HG02970 (cell line): ENCODE data around the gene FAM72D.
"Not testable (repeated sequence)": the region's sequence is repeated elsewhere in the genome, so short reads cannot be mapped to it uniquely, and the experiment has no call there.

ENCODE experiments used
- ATAC-seq: cut with Tn5 transposase; IDR thresholded peaks from one replicate; pipeline ENCODE4 v1.9.1; 2021; ENCODE audit warnings: mild to moderate bottlenecking, moderate library complexity, moderate number of reproducible peaks; ENCODE audit not compliant: unreplicated experiment, low FRiP score

Gene FAM72D

GRCh38 chr1:145082483-145083255 lies 13.1 kb upstream of the FAM72D start:
- not testable (repeated sequence) for ATAC-seq

GRCh38 chr1:145093517-145094149 lies 2.1 kb upstream of the FAM72D start:
- not testable (repeated sequence) for ATAC-seq

GRCh38 chr1:145094655-145095211 lies 1.0 kb upstream of the FAM72D start:
- ATAC-seq, result peak; percentile 7

- ATAC-seq, result not testable (repeated sequence)
These were observed 6.0 kb downstream of the FAM72D start for GRCh38 chr1:145101725-145102124.

- not testable (repeated sequence) for ATAC-seq
These were observed 7.5 kb downstream of the FAM72D start for GRCh38 chr1:145103294-145103693.

GRCh38 chr1:145111674-145112073 lies 15.9 kb downstream of the FAM72D start:
- ATAC-seq, result not testable (repeated sequence)

GRCh38 chr1:145112703-145113102 lies 16.9 kb downstream of the FAM72D start:
- ATAC-seq, result not testable (repeated sequence)

- not testable (repeated sequence) for ATAC-seq
These were observed 18.8 kb downstream of the FAM72D start for GRCh38 chr1:145114560-145115057.

GRCh38 chr1:145115587-145116493 lies 20.1 kb downstream of the FAM72D start:
- ATAC-seq, result not testable (repeated sequence)

GRCh38 chr1:145119842-145120241 lies 24.1 kb downstream of the FAM72D start:
- not testable (repeated sequence) for ATAC-seq

GRCh38 chr1:145122344-145123061 lies 26.7 kb downstream of the FAM72D start:
- ATAC-seq, result not testable (repeated sequence)

GRCh38 chr1:145123062-145123395 lies 27.3 kb downstream of the FAM72D start:
- ATAC-seq, result not testable (repeated sequence)

- not testable (repeated sequence) for ATAC-seq
These were observed 28.3 kb downstream of the FAM72D start for GRCh38 chr1:145123992-145124641.

- not testable (repeated sequence) for ATAC-seq
These were observed 29.3 kb downstream of the FAM72D start for GRCh38 chr1:145125112-145125511.

- ATAC-seq, result not testable (repeated sequence)
These were observed 31.4 kb downstream of the FAM72D start for GRCh38 chr1:145127144-145127543.

GRCh38 chr1:145128697-145129469 lies 33.1 kb downstream of the FAM72D start:
- not testable (repeated sequence) for ATAC-seq

- ATAC-seq, result not testable (repeated sequence)
These were observed 38.7 kb downstream of the FAM72D start for GRCh38 chr1:145134476-145134875.

- not testable (repeated sequence) for ATAC-seq
These were observed 44.8 kb downstream of the FAM72D start for GRCh38 chr1:145140549-145140948.
